HepG2 (cell line): ENCODE results near the gene SYNGR4. TPM values are rescaled to one million over a fixed set of nuclear protein-coding genes. Genes with fewer than 3 reads are reported as not detected.

ENCODE experiments used
- BCL6 ChIP-seq: IDR thresholded peaks from 2 replicates; pipeline ENCODE4 v1.6.1; 2016; ENCODE audit warnings: missing genetic modification reagents, missing compliant biosample characterization
- CBX1 ChIP-seq: IDR thresholded peaks from one replicate; pipeline ENCODE4 v1.6.1; 2016; ENCODE audit warnings: antibody characterized with exemption, low read depth
- CREB3 ChIP-seq: sonication (generic); formaldehyde crosslinking; IDR thresholded peaks from 2 replicates; pipeline ENCODE4 v1.5.0; 2020; ENCODE audit warnings: missing genetic modification reagents
- EEA1 ChIP-seq: sonication (generic); formaldehyde crosslinking; IDR thresholded peaks from 2 replicates; pipeline ENCODE4 v1.5.1; 2020; ENCODE audit warnings: mild to moderate bottlenecking, missing genetic modification reagents, borderline replicate concordance
- ESRRA ChIP-seq: sonication (generic); formaldehyde crosslinking; IDR thresholded peaks from 2 replicates; pipeline ENCODE4 v1.5.1; 2020; ENCODE audit warnings: mild to moderate bottlenecking, low read depth, missing genetic modification reagents
- FOXJ3 ChIP-seq: sonication (generic); formaldehyde crosslinking; IDR thresholded peaks from 2 replicates; pipeline ENCODE4 v1.4.0; 2020; ENCODE audit warnings: missing genetic modification reagents, mild to moderate bottlenecking, borderline replicate concordance
- HIC2 ChIP-seq: sonication (generic); formaldehyde crosslinking; IDR thresholded peaks from 2 replicates; pipeline ENCODE4 v1.9.0; 2022; ENCODE audit warnings: low read depth, missing genetic modification reagents
- HOXA3 ChIP-seq: sonication (generic); formaldehyde crosslinking; IDR thresholded peaks from 2 replicates; pipeline ENCODE4 v1.5.0; 2020; ENCODE audit warnings: missing genetic modification reagents
- KDM5A ChIP-seq: fragments of 200-600 bp; sonication (generic); IDR thresholded peaks from 2 replicates; pipeline ENCODE4 v1.7.0; 2018; ENCODE audit warnings: antibody characterized with exemption, mild to moderate bottlenecking, low read length, borderline replicate concordance
- MAFF ChIP-seq: IDR thresholded peaks from 2 replicates; pipeline ENCODE4 v1.6.1; 2011; ENCODE audit warnings: low read depth, low read length, improper control_type of control experiment
- MXI1 ChIP-seq: IDR thresholded peaks from 3 replicates; pipeline ENCODE4 v1.6.1; 2012; ENCODE audit warnings: low read depth, low read length, inconsistent platforms, borderline replicate concordance
- NCOA1 ChIP-seq: sonication (generic); formaldehyde crosslinking; IDR thresholded peaks from 2 replicates; pipeline ENCODE4 v1.9.0; 2021; ENCODE audit warnings: missing genetic modification reagents
- NCOA5 ChIP-seq: sonication (generic); formaldehyde crosslinking; IDR thresholded peaks from 2 replicates; pipeline ENCODE4 v1.4.0; 2020; ENCODE audit warnings: missing genetic modification reagents
- SSRP1 ChIP-seq: IDR thresholded peaks from 2 replicates; pipeline ENCODE4 v1.6.1; 2016; ENCODE audit warnings: control low read depth
- TCF12 ChIP-seq, 2 experiments: fragments of 450-650 bp in 1 of 2; sonication (generic) in 1 of 2; formaldehyde crosslinking in 1 of 2; IDR thresholded peaks; 2 replicates each; pipeline versions ENCODE4 v1.6.1 to v1.8.0; 2017 to 2022; ENCODE audit warnings: antibody characterized with exemption in 1 of 2, mild to moderate bottlenecking in 1 of 2, missing genetic modification reagents in 1 of 2, moderate library complexity in 1 of 2
- TGIF2 ChIP-seq: IDR thresholded peaks from 2 replicates; pipeline ENCODE4 v1.6.1; 2016; ENCODE audit warnings: control low read depth, missing compliant biosample characterization
- ZBTB8A ChIP-seq: sonication (generic); formaldehyde crosslinking; IDR thresholded peaks from 2 replicates; pipeline ENCODE4 v1.4.0; 2020; ENCODE audit warnings: mild to moderate bottlenecking, low read depth, missing genetic modification reagents, borderline replicate concordance
- ZMYM3 ChIP-seq: sonication (generic); formaldehyde crosslinking; IDR thresholded peaks from 2 replicates; pipeline ENCODE4 v1.5.1; 2020; ENCODE audit warnings: mild to moderate bottlenecking, missing genetic modification reagents
- ZNF232 ChIP-seq: sonication (generic); formaldehyde crosslinking; IDR thresholded peaks from 2 replicates; pipeline ENCODE4 v1.4.0; 2020; ENCODE audit warnings: missing genetic modification reagents, borderline replicate concordance
- ZNF253 ChIP-seq: sonication (generic); formaldehyde crosslinking; IDR thresholded peaks from 2 replicates; pipeline ENCODE4 v1.8.0; 2022; ENCODE audit warnings: mild to moderate bottlenecking, missing genetic modification reagents, borderline replicate concordance
- ZNF256 ChIP-seq: sonication (generic); formaldehyde crosslinking; conservative IDR thresholded peaks from 2 replicates; pipeline ENCODE4 v1.4.0; 2020; ENCODE audit warnings: missing genetic modification reagents
- ZNF333 ChIP-seq: sonication (generic); formaldehyde crosslinking; IDR thresholded peaks from 2 replicates; pipeline ENCODE4 v1.4.0; 2020; ENCODE audit warnings: mild to moderate bottlenecking, missing genetic modification reagents, borderline replicate concordance
- ZNF431 ChIP-seq: sonication (generic); formaldehyde crosslinking; IDR thresholded peaks from 2 replicates; pipeline ENCODE4 v1.9.0; 2022; ENCODE audit warnings: missing genetic modification reagents, low read depth, mild to moderate bottlenecking, borderline replicate concordance
- ZNF598 ChIP-seq: sonication (generic); formaldehyde crosslinking; IDR thresholded peaks from 2 replicates; pipeline ENCODE4 v1.5.1; 2020; ENCODE audit warnings: mild to moderate bottlenecking, missing genetic modification reagents, borderline replicate concordance
- ZNF644 ChIP-seq: IDR thresholded peaks from 2 replicates; pipeline ENCODE4 v1.6.1; 2016; ENCODE audit warnings: low read depth
- ZNF652 ChIP-seq: IDR thresholded peaks from 2 replicates; pipeline ENCODE4 v1.6.1; 2016; ENCODE audit warnings: low read depth, borderline replicate concordance
- ZNF691 ChIP-seq: sonication (generic); formaldehyde crosslinking; IDR thresholded peaks from 2 replicates; pipeline ENCODE4 v1.4.0; 2020; ENCODE audit warnings: missing genetic modification reagents, low read depth, mild to moderate bottlenecking, borderline replicate concordance
- ZNF768 ChIP-seq: sonication (generic); formaldehyde crosslinking; IDR thresholded peaks from 2 replicates; pipeline ENCODE4 v1.4.0; 2020; ENCODE audit warnings: missing genetic modification reagents
- ZNF773 ChIP-seq: sonication (generic); formaldehyde crosslinking; IDR thresholded peaks from 2 replicates; pipeline ENCODE4 v1.4.0; 2020; ENCODE audit warnings: missing genetic modification reagents, borderline replicate concordance
- ZSCAN25 ChIP-seq: sonication (generic); formaldehyde crosslinking; IDR thresholded peaks from 2 replicates; pipeline ENCODE4 v1.8.0; 2022; ENCODE audit warnings: mild to moderate bottlenecking, missing genetic modification reagents
- polyA plus RNA-seq, 8 experiments: library from polyadenylated mRNA; depleted of rRNA in 3 of 8; stranded (reverse) in 7 of 8; unstranded in 1 of 8; fragments of >200 nt; fragmentation: Illumina TruSeq in 4 of 8; extraction: Trizol in 4 of 8; gene quantifications; 2 replicates each; pipeline versions ENCODE4 v1.2.1 to v1.2.3, GENCODE V29; 2011 to 2016; ENCODE audit warnings: low read depth in 4 of 8, missing spikeins in 1 of 8, mixed read lengths in 1 of 8; ENCODE audit not compliant: insufficient read depth in 1 of 8
- total RNA-seq, 5 experiments: library from RNA; depleted of rRNA; stranded (reverse); fragments of >200 nt; fragmentation: Illumina TruSeq; extraction: Trizol; gene quantifications; 2 replicates each; pipeline ENCODE4 v1.2.3, GENCODE V29; 2016; ENCODE audit warnings: low read depth in 1 of 5

The SYNGR4 gene
- total and polyA plus RNA-seq, 2 of the 13 experiments (the other 11 are each of a cell fraction or from before 2014, with no cell fraction given) = not detected

GRCh38 chr19:48363500-48363809 lies 712 bp upstream of the SYNGR4 start (continued):
- TF ChIP-seq CREB3 (CRISPR knock-in tag) = no peak
- TF ChIP-seq TGIF2 (CRISPR knock-in tag) = 0 out of 2 replicates have a peak, but pooled peaks have one; percentile 56
- TF ChIP-seq MAFF = no peak
- TF ChIP-seq ESRRA (CRISPR knock-in tag) = no peak
- TF ChIP-seq ZNF431 (CRISPR knock-in tag) = no peak
- TF ChIP-seq ZSCAN25 = no peak
- TF ChIP-seq ZNF333 = no peak
- TF ChIP-seq ZNF232 (CRISPR knock-in tag) = 0 out of 2 replicates have a peak, but pooled peaks have one; percentile 82
- TF ChIP-seq KDM5A = peak; percentile 49; the same call in 1 of the 2 replicates
- no peak for TF ChIP-seq HIC2 (CRISPR knock-in tag)
- TF ChIP-seq BCL6 (CRISPR knock-in tag) = no peak
- 0 out of 2 replicates have a peak, but pooled peaks have one; percentile 56 for TF ChIP-seq ZNF598 (CRISPR knock-in tag)
- TF ChIP-seq ZMYM3 (CRISPR knock-in tag) = no peak; the same call in 1 of the 2 replicates
- peak; percentile 61; the same call in 1 of the 2 replicates for TF ChIP-seq SSRP1
- TF ChIP-seq CBX1 = no peak
- TF ChIP-seq TCF12 (IDR thresholded peaks at IDR 0.05) = no peak
- TF ChIP-seq TCF12 (CRISPR knock-in tag; IDR thresholded peaks at IDR 0.05) = 0 out of 2 replicates have a peak, but pooled peaks have one; percentile 82
- TF ChIP-seq ZNF652 (CRISPR knock-in tag) = no peak
- TF ChIP-seq ZNF256 (CRISPR knock-in tag) = no peak
- 0 out of 2 replicates have a peak, but pooled peaks have one; percentile 76 for TF ChIP-seq ZNF773 (CRISPR knock-in tag)
- TF ChIP-seq ZBTB8A = no peak
- no peak for TF ChIP-seq NCOA5 (CRISPR knock-in tag)
- no peak for TF ChIP-seq EEA1
- peak; percentile 19; the same call in 1 of the 2 replicates for TF ChIP-seq HOXA3 (CRISPR knock-in tag)
- TF ChIP-seq NCOA1 (CRISPR knock-in tag) = peak; percentile 75
- TF ChIP-seq ZNF768 (CRISPR knock-in tag) = no peak
- no peak for TF ChIP-seq ZNF691 (CRISPR knock-in tag)
- no peak for TF ChIP-seq ZNF253
- no peak for TF ChIP-seq ZNF644
- 0 out of 2 replicates have a peak, but pooled peaks have one; percentile 15 for TF ChIP-seq FOXJ3 (CRISPR knock-in tag)
- no peak for TF ChIP-seq MXI1
